Activated CD4-positive, CD25-positive, alpha-beta regulatory T cell treated with anti-CD3 and anti-CD28 coated beads, Interleukin-2, amount 50 U/mL, for 24 hours (primary cell): ENCODE data around the gene CTAGE1.
"Not testable (repeated sequence)": the region's sequence is repeated elsewhere in the genome, so short reads cannot be mapped to it uniquely, and the experiment has no call there.

Experiments used
- ATAC-seq, 2 donors: fragments of 150-1000 bp; cut with Tn5 transposase; one replicate each; pipeline ENCODE4 v1.10.0; 2021; ENCODE audit warnings: mild to moderate bottlenecking in 1 of 2, moderate library complexity in 1 of 2

Gene CTAGE1, protein sequence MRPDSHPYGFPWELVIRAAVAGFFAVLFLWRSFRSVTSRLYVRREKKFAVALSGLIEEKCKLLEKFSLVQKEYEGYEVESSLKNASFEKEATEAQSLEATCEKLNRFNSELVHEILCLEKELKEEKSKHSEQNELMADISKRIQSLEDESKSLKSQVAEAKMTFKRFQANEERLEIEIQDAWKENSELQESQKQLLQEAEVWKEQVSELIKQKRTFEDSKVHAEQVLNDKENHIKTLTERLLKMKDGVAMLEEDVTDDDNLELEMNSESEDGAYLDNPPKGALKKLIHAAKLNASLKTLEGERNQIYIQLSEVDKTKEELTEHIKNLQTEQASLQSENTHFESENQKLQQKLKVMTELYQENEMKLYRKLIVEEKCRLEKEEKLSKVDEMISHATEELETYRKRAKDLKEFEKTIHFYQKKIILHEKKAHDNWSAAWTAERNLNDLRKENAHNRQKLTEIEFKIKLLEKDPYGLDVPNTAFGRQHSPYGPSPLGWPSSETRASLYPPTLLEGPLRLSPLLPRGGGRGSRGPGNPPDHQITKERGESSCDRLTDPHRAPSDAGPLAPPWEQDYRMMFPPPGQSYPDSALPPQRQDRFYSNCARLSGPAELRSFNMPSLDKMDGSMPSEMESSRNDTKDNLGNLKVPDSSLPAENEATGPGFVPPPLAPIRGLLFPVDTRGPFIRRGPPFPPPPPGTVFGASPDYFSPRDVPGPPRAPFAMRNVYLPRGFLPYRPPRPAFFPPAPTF

GRCh38 chr18:22417496-22418188 is at the start of gene CTAGE1:
CTAGE1 (minus strand) TSS chr18:22417915; CDS start chr18:22417811, 104 bp downstream.
- ATAC-seq, result no peak

DNA sequence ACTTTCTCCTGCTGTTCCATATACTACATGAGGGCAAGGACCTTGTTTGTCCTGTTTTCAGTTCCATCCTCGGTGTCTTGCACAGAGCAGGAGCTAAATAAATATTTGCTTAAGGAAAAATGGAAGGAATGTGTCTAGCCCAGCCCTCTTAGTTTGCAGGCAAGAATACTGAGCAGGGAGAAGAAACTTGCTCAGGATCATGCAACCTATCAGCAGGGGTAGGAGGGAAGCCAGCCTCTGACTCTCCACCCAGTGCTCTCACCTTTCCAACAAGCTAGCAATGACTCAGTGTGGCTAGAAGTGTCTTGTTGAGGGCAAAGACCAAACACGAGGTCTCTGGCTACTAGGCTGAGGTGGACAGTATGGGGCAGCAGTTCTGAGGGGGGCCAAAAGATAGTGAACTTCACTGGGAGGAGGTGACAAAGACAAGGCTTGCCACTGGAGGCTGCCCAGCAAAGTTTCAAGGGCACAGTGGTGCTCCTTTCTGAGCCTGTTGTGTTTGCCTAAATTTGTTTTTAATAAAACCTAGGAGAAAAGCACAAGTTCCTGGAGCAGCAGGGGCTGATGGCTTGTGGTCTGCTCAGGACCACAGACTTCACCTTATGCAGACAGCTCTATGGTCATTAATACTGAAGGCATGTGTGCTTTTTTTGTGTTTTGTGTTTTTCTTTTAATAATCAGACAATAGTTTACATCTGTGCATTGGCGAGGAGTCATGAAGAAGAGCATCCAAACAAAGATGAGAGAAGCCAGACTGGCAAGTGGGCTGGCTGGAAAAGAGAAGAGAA is 49.1 kb upstream of the CTAGE1 start:
- ATAC-seq, result no peak

DNA sequence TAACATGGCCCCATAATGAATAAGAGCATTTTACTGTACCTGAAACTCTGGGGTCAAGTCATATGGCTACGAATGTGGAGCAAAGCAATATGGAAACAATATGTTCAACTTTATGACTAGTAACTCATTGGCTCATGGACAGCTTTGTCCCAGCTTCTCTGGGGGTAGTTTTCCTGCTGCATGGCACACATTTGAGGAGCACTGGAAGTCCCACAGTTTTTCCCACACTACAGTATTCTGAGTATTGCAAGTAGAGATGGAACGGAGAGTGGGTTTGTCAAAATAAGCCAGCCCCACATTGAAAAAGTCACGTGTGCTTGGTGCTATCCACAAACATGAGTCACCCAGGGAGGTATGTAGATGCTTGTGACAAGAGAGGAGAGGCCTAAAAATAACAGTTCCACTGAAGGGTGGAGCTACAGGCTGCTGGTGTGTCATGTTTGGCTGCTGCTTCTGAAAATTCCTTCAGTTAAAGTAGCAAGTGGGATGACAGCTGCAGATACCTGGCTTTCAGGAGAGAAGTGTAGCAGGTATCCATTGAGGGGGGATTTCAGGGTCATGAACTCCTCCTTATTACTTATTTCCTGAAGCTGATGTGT is 48.2 kb upstream of the CTAGE1 start:
- no peak for ATAC-seq

DNA sequence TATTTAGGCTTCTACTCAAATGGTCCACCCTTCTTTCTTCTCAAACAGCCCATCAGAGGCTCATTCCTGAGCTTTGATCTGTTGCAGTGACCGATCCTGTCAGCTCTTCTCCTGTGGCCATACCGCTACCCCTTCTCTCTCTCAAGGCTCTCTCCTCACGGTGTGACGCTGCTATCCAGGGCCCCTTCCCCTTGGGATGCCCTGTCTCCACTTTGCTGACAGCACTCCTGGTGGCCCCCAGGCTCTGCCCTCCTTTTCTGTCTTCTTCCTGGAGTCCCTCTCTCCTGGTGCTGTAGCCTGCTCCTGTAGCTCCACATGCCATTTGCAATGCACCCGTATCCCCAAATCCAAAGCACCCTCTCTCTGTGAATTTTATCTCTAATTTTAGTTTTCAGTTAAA is 45.4 kb upstream of the CTAGE1 start:
- ATAC-seq, result no peak

DNA sequence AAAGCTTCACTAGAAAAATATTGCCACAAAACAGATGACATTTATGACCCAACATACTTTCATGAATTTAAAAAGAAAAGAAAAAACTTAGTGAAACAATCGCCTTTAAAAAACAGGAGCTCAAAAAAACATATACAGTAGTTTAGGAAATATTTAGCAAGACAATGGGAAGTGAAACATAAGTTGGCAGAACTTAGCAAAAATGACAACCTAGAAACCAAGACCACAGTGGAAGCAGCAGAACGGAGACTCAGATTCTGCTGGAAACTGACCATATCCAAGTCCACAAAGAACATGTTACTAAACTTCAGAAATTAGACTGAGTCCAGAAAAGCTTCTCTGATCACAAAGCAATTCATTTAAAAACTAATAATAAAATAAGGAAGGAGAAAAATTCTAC is 41.8 kb upstream of the CTAGE1 start:
- no peak for ATAC-seq

DNA sequence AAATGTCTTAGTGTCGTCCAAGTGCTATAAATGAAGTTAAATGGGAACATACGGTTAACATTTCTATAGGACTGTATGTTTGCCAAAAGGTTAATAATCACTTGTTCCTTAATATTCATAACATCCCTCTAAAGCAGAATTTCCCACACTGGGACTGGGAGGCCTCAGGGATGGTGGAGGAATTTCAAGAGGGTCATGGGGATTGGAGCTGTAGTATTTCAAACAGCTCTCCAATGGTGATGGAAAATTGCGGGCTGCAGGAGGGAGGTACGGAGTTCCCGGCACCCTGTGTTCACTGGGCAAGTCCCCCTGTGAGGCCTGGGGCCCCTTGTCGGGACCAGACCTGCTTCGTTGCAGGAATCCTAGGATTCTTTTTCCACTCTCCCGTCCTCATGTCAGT is 39.8 kb upstream of the CTAGE1 start:
- ATAC-seq, result no peak

- ATAC-seq, result no peak
Observed at GRCh38 chr18:22456547-22456946, 38.8 kb upstream of the CTAGE1 start.

GRCh38 chr18:22456116-22456480 is 38.4 kb upstream of the CTAGE1 start:
- no peak for ATAC-seq

- ATAC-seq, result no peak
Observed at GRCh38 chr18:22455425-22456115, 37.9 kb upstream of the CTAGE1 start.

DNA sequence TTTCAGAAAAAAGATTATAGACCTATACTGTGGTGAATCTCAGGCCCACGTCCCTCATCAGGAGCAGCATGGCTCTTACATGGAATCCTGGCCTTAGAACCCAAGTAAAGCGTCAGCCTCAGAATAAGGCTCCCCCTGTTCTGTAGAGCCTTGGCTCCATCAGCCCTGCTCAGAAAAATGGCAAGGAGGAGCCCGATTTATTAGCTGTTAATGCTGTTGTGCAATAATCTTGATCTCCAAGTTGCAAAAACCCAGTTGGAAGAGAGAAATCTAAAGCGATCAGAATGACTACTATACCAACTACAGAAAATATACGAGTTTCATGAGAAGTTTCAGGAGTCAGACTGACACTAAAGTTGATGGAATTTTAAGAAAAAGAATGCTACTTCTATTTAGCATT is 35.6 kb upstream of the CTAGE1 start:
- ATAC-seq, result no peak

DNA sequence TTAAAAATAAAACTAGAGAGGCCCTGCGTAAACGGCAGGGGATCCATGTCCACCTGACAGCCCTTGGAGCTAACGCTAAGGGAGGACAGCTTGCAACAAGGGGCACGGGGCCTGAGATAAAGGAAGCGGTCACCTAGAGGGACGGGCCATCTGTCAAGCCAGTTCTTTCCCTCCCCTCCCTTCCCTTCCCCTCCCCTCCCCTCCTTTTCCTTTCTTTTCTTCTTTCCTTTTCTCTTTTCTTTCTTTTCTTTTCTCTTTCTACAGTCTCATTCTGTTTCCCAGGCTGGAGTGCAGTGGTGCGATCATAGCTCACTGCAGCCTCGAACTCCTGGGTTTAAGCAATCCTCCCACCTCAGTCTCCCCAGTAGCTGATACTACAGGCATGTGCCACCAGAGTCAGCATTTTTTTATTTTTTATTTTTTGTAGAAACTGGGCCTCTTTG is 34.5 kb upstream of the CTAGE1 start:
- ATAC-seq, result no peak

GRCh38 chr18:22451796-22452195 is 34.1 kb upstream of the CTAGE1 start:
- ATAC-seq, result no peak

- ATAC-seq, result not testable (repeated sequence)
Observed at GRCh38 chr18:22450766-22451165, 33.1 kb upstream of the CTAGE1 start.

GRCh38 chr18:22450318-22450717 is 32.6 kb upstream of the CTAGE1 start:
- not testable (repeated sequence) for ATAC-seq

DNA sequence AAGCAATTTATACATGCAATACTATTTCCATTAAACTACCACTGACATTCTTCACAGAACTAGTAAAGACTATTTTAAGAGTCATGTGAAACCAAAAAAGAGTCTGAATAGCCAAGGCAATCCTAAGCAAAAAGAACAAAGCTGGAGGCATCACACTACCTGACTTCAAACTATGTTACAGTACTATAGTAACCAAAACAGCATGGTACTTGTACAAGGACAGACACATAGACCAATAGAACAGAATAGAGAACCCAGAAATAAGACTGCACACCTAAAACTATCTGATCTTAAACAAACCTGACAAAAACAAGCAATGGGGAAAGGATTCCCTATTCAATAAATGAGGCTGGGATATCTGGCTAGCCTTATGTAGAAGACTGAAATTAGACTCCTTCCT is 32.0 kb upstream of the CTAGE1 start:
- ATAC-seq, result not testable (repeated sequence)

DNA sequence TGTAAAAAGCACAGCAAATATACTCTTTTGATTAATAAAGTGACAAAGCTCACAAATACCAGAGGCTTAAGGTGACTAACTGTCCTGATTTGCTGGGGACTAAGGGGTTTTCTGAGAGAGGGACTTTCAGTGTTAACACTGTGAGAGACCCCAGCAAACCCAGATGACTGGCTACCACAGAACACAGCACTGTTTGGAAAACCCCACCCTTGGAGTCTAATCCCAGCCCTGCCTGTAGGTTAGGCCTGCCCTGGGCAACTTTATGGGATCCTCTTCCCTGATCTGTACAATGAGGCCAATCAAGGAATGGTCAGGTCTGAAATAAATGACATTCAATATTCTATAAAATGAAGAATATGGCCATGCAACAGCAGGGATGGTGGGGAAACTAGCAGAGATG is 30.5 kb upstream of the CTAGE1 start:
- ATAC-seq, result no peak

GRCh38 chr18:22447792-22448191 is 30.1 kb upstream of the CTAGE1 start:
- ATAC-seq, result no peak

DNA sequence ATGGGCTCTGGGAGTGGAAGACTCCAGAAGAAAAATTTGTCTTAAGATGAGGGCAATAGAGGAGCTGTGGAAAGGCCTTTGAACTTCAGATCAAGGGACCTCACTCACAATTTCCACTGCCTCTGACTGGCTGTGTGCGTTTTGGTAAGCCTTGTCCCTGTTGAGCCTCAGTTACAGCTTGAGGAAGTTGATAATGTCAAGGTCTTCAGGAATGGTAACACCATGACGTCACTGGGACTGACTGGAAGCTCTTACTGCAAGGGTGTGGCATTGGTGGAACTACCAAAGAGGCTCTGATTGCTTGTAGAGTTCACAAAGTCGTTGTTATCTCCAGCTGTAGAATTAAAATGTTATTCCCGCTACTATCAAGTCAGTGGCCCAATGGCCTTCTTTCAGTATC is 29.2 kb upstream of the CTAGE1 start:
- no peak for ATAC-seq

DNA sequence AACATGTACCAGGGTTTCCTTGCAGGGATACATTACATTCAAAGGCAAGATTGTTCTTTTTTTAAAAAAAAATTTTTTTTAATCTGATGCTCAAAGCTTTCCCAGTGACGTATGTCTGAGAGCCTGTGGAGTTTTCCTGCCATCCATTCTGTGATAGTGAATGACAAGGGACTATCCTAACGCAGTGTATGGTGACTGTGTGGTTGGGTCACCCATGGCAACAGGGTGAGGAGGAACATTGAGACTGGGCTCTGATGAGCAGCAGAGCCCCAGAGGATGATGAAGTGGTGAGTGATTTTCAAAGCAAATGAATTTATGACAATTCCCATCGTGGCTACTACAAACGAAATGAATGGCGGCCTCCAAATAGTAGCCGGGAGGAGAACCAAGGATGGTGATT is 28.6 kb upstream of the CTAGE1 start:
- no peak for ATAC-seq

GRCh38 chr18:22441638-22442037 is 23.9 kb upstream of the CTAGE1 start:
- ATAC-seq, result no peak

DNA sequence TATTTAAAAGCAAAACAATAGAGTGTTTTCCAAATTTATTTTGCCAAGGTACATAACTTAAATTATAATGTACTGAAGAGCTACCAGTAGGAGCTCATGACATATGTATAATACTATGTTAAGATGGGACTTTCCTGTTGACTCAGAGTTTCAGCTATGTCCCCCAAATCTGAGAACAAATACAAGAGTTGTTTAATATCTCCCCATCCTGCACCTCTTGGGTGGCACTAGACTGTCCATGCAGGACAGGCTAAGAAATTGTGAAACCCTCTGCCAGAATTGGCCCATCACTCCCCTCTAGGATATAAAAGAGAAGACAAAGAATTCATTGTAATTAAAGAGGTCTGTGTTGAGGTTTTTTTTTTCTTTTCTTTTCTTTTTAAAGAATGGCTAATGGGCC is 21.7 kb upstream of the CTAGE1 start:
- no peak for ATAC-seq

- no peak for ATAC-seq
Observed at GRCh38 chr18:22436136-22436535, 18.4 kb upstream of the CTAGE1 start.
